Kidney epithelial cell (primary cell): ENCODE measurements around the gene IGSF9B. TPM values are rescaled to one million over a fixed set of nuclear protein-coding genes. Genes with fewer than 3 reads are reported as not detected.

ENCODE experiments used
- DNase-seq: peaks from one replicate; pipeline ENCODE4 v3.0.0-alpha.2; 2010; ENCODE audit warnings: low read depth
- H3K27me3 ChIP-seq: 2 replicates; pipeline ENCODE4 v1.6.0; 2011; ENCODE audit warnings: low read length; ENCODE audit not compliant: control insufficient read depth, insufficient read depth
- H3K36me3 ChIP-seq: 2 replicates; pipeline ENCODE4 v1.5.1; 2011; ENCODE audit warnings: low read length; ENCODE audit not compliant: control insufficient read depth, insufficient read depth
- H3K4me3 ChIP-seq: 2 replicates; pipeline ENCODE4 v1.5.1; 2011; ENCODE audit warnings: low read depth, mild to moderate bottlenecking, control low read depth, low read length
- total RNA-seq: library from RNA; depleted of rRNA; stranded (reverse); fragments of >200 nt; gene quantifications from 2 replicates; pipeline ENCODE4 v1.2.3, GENCODE V29; 2015
- TF ChIP-seq, protein P1 (sequence below): IDR thresholded peaks from 2 replicates; pipeline ENCODE4 v1.5.1; 2011; ENCODE audit warnings: mild to moderate bottlenecking, moderate library complexity, low read length, control low read depth, inconsistent platforms; ENCODE audit not compliant: insufficient read depth, poor library complexity, severe bottlenecking

Gene IGSF9B
- total RNA-seq, 1 donor from 2014 or later, result 5.9 TPM

GRCh38 chr11:133929401-133930052, 27.2 kb downstream of the IGSF9B start:
- Histone ChIP-seq H3K4me3 (no peak overlapping the region), H3K36me3 (no peaks in the 10 kb centered on the region), H3K27me3 (no peaks in the 10 kb centered on the region)
- DNase-seq, result no peak
- TF ChIP-seq, protein P1, sequence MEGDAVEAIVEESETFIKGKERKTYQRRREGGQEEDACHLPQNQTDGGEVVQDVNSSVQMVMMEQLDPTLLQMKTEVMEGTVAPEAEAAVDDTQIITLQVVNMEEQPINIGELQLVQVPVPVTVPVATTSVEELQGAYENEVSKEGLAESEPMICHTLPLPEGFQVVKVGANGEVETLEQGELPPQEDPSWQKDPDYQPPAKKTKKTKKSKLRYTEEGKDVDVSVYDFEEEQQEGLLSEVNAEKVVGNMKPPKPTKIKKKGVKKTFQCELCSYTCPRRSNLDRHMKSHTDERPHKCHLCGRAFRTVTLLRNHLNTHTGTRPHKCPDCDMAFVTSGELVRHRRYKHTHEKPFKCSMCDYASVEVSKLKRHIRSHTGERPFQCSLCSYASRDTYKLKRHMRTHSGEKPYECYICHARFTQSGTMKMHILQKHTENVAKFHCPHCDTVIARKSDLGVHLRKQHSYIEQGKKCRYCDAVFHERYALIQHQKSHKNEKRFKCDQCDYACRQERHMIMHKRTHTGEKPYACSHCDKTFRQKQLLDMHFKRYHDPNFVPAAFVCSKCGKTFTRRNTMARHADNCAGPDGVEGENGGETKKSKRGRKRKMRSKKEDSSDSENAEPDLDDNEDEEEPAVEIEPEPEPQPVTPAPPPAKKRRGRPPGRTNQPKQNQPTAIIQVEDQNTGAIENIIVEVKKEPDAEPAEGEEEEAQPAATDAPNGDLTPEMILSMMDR, result no peak

GRCh38 chr11:133928628-133929059, 28.1 kb downstream of the IGSF9B start:
- Histone ChIP-seq H3K4me3 (no peak overlapping the region), H3K27me3 (no peaks in the 10 kb centered on the region), H3K36me3 (no peaks in the 10 kb centered on the region)
- TF ChIP-seq, protein P1, result no peak
- DNase-seq, result no peak

DNA sequence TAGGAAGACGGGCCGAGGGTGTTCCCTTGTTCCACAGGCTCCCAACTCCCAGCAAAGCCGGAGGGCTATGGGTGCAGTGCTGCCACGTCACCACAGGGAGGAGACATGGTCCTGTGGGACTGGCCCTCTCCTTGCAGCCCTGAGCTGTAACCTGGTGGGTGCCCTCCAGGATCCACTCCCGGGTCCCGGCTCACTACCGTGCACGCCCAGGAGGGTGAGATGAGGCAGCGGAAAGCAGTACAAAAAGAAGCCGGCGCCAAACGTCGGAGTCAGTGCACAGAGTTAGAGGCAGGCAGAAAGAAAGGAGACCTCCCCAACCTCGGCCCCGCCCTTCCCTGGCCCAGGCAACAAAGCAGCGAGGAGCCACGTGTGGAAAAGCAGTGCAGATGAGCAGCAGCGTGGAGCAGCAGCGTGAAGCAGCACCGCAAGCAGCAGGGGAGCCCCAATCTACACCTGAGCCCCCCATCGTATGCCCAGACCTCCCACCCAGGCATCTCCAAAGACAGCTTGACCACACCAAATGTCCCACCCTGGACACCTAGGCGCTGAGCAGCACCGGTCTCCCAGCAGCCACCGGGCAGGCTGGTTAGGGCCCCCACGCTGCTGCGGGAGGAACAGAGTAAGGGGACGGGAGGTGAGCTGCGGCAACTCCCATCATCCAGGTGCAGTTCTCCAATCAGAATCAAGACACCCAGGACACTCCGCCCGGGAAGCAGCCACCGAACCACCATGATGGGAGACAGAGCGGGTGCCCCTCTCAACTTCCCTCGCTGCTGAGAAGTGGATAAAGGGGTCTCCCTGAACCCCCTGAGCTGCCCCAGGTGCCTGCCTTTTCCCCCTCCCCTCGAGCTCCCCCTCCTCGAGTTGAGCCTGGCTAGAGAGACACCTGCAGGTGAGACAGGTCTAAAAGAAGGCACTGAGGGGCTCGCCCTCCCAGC, 28.8 kb downstream of the IGSF9B start:
- H3K36me3 ChIP-seq, result no peaks in the 10 kb centered on the region
- no peak for DNase-seq
- H3K27me3 ChIP-seq, result no peaks in the 10 kb centered on the region
- TF ChIP-seq, protein P1, result peak; percentile 91
- no peak overlapping the region for H3K4me3 ChIP-seq

DNA sequence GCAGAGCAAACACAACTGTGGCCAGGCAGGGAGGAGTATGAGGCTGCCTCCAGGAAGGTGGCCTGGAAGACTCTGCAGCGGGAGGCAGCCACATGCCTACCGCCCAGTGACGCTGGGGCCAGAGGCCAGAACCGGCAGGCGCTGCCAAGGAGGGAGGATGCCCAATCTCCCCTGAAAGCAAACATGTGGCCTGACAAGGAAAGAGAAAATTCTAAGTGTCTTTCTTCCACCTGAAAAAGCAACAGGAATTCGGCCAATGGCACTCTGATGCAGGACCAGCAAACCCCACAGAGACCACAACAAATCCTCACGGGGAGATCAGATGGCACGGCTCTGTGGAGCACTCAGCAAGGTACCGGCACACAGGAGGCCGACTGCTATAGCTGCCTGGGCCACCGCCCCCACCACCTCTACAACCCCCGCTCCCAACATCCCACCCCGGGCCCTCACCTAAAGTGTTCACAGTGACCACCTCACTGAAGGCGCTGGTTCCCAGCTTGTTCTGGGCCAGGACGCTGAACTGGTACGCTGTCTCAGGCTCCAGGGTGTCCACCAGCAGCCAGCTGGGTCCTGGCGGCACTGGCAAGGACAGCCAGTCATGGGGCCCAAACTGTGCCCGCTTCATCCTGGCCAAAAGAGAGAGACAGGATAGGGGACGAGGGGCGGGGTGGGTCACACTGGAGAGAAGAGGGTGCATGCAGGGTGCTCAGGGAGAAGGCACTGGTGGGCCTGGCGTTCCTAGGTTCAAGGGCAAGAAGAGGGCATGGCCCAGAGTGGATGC, 30.1 kb downstream of the IGSF9B start:
- TF ChIP-seq, protein P1, result no peak
- Histone ChIP-seq H3K36me3 (no peaks in the 10 kb centered on the region), H3K4me3 (no peak overlapping the region), H3K27me3 (no peaks in the 10 kb centered on the region)
- DNase-seq, result no peak

GRCh38 chr11:133925756-133926155, 31.0 kb downstream of the IGSF9B start:
- TF ChIP-seq, protein P1, result no peak
- no peaks in the 10 kb centered on the region for H3K27me3 ChIP-seq
- DNase-seq, result no peak
- H3K36me3 ChIP-seq, result no peaks in the 10 kb centered on the region
- H3K4me3 ChIP-seq, result no peak overlapping the region
